Globus pallidus (tissue), 1 donor: Measurements from ENCODE around the gene GOLGB1.

Experiments used
- DNase-seq: peaks from one replicate; pipeline ENCODE4 v3.0.0-alpha.2; 2015; ENCODE audit warnings: low spot score

GOLGB1 gene

DNA sequence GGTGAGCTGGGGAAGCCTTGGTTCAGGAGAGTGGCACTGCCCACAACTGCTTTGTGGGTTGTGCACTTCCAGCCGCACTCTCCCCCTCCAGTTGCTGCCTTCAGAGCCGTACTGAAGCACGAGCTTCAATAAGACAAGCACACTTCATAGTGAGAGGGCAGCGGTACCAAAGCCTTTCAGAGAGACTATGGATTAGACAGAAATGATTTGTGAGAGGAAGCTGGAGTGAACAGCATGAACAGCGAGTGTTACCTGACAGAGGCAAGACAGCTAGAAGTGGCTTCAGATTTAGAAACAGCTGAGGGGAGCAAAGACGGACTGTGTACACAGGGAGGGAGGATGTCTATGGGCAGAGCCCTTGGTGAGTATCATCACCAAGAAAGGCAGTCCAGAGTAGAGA is 119.9 kb downstream of the GOLGB1 start:
- DNase-seq = no peak

DNA sequence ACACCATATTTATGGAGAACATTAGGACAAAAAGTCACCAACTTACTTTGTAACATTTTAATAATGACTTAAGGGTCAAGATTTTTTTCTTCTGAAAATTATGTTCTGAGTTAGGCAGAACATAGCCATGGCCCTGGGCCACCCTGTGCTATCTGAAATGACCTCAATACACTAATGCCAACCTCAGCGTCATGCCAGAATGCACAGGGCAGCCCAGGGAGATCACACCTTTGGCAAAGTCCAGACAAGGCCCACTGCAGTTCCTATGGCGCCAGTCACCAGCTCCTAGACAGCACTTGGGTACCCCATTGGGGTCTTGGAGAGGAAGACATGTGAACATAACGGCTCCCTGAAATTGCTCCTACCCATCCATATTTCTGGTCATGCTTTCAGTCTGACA is 121.9 kb downstream of the GOLGB1 start:
- DNase-seq = no peak

DNA sequence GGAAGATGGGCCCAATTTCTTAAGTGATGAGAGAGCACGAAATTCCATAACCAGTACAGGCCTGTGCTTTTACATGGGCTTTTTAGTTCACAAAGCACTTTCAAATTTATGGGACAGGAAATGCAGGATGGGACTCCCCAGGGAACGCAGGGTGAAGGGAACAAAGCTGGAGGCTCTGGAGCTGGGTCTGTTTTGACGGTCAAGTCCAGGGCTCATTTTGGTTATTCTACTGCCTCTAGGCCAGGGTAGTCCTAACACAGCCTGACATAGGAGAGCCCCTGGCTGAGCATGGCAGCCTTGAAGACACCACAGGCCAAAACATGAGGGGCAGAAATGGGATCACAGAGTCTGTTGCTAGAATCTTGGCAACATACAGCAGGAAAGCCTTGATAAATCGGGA is 122.3 kb downstream of the GOLGB1 start:
- DNase-seq = no peak

DNA sequence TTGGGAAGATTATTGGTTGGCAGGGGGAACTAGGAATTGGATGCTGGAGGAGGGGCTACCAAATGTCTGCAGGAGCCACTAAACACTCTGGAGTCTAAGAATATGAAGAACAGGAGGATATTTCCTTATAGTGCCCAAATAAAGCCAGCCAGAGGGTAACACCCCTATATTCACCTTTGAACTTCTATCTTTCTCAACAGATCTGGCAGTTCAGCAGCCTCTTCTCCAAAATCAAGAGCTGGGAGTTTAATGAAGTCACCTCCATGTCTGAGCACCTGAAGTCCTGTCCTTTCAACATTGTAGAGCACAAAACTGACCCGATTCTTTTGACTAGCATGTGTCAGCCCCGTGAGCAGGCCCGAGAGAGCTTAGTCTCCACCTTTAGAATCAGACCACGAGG is 123.0 kb downstream of the GOLGB1 start:
- DNase-seq = no peak

DNA sequence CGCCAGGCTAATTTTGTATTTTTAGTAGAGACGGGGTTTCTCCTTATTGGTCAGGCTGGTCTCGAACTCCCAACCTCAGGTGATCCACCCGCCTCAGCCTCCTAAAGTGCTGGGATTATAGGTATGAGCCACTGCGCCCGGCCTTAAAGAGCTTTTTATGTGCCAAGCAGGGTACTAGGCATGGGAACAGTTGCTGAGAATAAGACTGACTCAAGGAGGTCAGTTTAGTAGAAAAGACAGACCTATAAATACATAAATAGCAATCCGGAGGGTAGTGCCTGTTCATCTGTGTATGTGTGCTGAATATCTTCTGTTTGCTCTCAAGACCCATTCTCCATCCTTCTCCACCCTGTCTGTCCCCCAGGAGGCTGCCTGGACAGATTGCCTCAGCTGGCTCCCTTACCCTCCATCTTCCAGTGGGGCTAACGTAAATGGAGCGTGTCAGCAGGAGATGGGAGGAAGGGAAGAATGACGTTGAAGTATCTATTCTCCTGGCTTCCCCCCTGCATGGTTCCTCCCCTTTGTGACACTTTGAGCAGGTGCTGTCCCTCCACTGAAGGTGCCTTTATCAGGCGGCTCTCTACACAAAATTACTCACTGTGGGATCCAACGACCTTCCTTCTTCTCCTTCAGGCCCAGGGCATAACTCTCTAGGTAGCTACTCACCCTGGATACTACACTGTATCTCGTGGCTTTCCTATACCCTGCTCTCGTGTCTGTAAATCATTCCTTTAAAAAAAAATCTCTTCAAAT is 125.2 kb downstream of the GOLGB1 start:
- DNase-seq = no peak

DNA sequence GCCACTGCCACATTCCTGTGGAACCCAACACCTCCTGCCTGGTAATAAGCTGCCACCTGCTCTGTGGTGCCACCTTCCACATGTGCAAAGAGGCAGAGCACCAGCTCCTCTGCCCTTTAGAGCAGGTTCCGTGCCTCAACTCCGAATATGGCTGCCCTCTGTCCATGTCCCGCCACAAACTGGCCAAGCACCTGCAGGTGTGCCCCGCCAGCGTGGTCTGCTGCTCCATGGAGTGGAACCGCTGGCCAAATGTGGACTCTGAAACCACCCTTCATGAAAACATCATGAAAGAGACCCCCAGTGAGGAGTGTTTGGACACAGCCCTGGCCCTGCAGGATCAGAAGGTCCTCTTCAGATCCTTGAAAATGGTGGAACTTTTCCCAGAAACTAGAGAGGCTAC is 128.1 kb downstream of the GOLGB1 start:
- no peak for DNase-seq

DNA sequence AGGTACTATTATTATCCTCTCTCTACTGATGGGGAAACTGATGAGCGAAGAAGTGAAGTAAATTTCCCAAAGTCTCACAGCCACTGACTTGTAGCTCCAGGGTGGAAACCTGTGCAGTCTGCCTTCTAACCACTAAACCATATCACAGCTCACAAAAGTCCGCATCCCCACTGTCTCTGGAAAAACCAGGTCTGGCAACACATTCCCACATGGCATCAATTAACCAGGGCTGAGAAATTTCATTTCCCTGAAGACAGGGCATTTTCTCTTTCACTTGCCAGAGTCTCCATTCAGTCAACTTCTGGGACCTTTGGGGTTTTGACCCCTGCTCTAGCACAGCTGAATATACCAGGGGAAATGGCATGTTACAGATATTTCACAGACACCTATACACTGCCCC is 129.8 kb downstream of the GOLGB1 start:
- DNase-seq = no peak
